Suprapubic skin (tissue), 4 donors: ENCODE measurements around the gene ZNF331. TPM values are rescaled to one million over a fixed set of nuclear protein-coding genes. Genes with fewer than 3 reads are reported as not detected.

Experiments
- DNase-seq, 2 donors: peaks; one replicate each; pipeline ENCODE4 v3.0.0-alpha.2; 2019; ENCODE audit warnings: low spot score in 2 of 2
- H3K27ac ChIP-seq: fragments of 200-600 bp; sonication (generic); one replicate; pipeline ENCODE4 v1.5.1; 2019
- H3K27me3 ChIP-seq: fragments of 200-600 bp; sonication (generic); one replicate; pipeline ENCODE4 v1.5.1; 2019
- H3K36me3 ChIP-seq: fragments of 200-600 bp; sonication (generic); one replicate; pipeline ENCODE4 v1.5.1; 2019
- H3K4me1 ChIP-seq: fragments of 200-600 bp; sonication (generic); one replicate; pipeline ENCODE4 v1.5.1; 2019
- H3K4me3 ChIP-seq: fragments of 200-600 bp; sonication (generic); one replicate; pipeline ENCODE4 v1.5.1; 2019; ENCODE audit warnings: mild to moderate bottlenecking
- H3K9me3 ChIP-seq: fragments of 200-600 bp; sonication (generic); one replicate; pipeline ENCODE4 v1.5.1; 2019
- EP300 ChIP-seq: sonication (generic); formaldehyde crosslinking; IDR thresholded peaks from one replicate; pipeline ENCODE4 v1.6.1; 2017; ENCODE audit warnings: antibody characterized with exemption
- POLR2A ChIP-seq, 2 donors: fragments of 450-650 bp; IDR thresholded peaks; one replicate each; pipeline ENCODE4 v1.6.1; 2017; ENCODE audit warnings: antibody characterized with exemption in 2 of 2, mild to moderate bottlenecking in 2 of 2, moderate library complexity in 2 of 2
- POLR2AphosphoS5 ChIP-seq, 3 donors: sonication (generic); formaldehyde crosslinking; IDR thresholded peaks; one replicate each; pipeline ENCODE4 v1.6.1; 2017; ENCODE audit warnings: antibody characterized with exemption in 3 of 3
- WGBS: methylation state at CpG from one replicate; pipeline ENCODE4 v1.1.5; 2018; 5-methylcytosine and 5-hydroxymethylcytosine counted together
- total RNA-seq, 4 donors: library from RNA; depleted of rRNA; stranded (reverse); fragments of >200 nt; gene quantifications; one replicate each; pipeline ENCODE4 v1.1.0, GENCODE V29; 2016
- TF ChIP-seq, protein P1 (sequence below), 2 donors: fragments of 200-600 bp in 1 of 2; fragments of 450-650 bp in 1 of 2; sonication (generic) in 1 of 2; IDR thresholded peaks; one replicate each; pipeline ENCODE4 v1.5.1; 2016 to 2019; ENCODE audit warnings: antibody characterized with exemption in 2 of 2, mild to moderate bottlenecking in 1 of 2, moderate library complexity in 1 of 2

The ZNF331 gene
- total RNA-seq, 4 donors from 2014 or later = 20.5 to 41.1 (median 27.8) TPM

GRCh38 chr19:53504885-53505284 is 33.1 kb upstream of the ZNF331 start:
- Histone ChIP-seq H3K27ac (no peak overlapping the region), H3K9me3 (peaks cover 5% of the 10 kb centered on the region), H3K27me3 (no peaks in the 10 kb centered on the region), H3K4me1 (peaks cover 2% of the 10 kb centered on the region), H3K36me3 (no peaks in the 10 kb centered on the region), H3K4me3 (peak overlapping the region; percentile 17)
- 25% methylated on average over 7 of the region's 7 CpGs for WGBS
- DNase-seq = no peak
- TF ChIP-seq, protein P1, sequence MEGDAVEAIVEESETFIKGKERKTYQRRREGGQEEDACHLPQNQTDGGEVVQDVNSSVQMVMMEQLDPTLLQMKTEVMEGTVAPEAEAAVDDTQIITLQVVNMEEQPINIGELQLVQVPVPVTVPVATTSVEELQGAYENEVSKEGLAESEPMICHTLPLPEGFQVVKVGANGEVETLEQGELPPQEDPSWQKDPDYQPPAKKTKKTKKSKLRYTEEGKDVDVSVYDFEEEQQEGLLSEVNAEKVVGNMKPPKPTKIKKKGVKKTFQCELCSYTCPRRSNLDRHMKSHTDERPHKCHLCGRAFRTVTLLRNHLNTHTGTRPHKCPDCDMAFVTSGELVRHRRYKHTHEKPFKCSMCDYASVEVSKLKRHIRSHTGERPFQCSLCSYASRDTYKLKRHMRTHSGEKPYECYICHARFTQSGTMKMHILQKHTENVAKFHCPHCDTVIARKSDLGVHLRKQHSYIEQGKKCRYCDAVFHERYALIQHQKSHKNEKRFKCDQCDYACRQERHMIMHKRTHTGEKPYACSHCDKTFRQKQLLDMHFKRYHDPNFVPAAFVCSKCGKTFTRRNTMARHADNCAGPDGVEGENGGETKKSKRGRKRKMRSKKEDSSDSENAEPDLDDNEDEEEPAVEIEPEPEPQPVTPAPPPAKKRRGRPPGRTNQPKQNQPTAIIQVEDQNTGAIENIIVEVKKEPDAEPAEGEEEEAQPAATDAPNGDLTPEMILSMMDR (IDR thresholded peaks at IDR 0.05) = no peak
- TF ChIP-seq POLR2A (IDR thresholded peaks at IDR 0.05) (no peak), EP300 (no peak), POLR2AphosphoS5 (IDR thresholded peaks at IDR 0.05) (no peak)

DNA sequence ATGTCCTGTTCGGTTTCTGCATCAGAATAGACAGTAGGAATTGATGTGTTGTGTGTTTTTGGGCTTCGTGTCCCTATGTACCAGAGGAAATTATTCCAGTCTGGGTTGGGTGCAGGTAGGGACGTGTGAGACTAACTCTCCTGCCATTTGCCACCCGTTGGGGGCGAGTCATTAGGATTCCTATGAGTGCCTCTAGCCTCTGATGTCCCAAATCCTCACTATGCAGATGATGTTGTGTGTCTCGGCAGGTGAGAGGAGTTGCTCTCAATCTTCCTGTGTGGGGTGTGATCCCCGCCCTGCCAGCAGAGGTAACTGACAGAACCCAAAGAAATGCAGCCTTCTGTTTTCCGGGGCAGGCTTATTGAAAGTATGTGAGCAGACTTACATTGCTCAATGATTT is 31.2 kb upstream of the ZNF331 start:
- no peak for DNase-seq
- H3K9me3 ChIP-seq = no peaks in the 10 kb centered on the region
- no peaks in the 10 kb centered on the region for H3K36me3 ChIP-seq
- peaks cover 2% of the 10 kb centered on the region for H3K4me1 ChIP-seq
- H3K27ac ChIP-seq = no peak overlapping the region
- no peak overlapping the region for H3K4me3 ChIP-seq
- no peaks in the 10 kb centered on the region for H3K27me3 ChIP-seq
- WGBS = 68% methylated on average over 8 of the region's 8 CpGs
- no peak for TF ChIP-seq POLR2AphosphoS5 (IDR thresholded peaks at IDR 0.05)
- TF ChIP-seq EP300 = no peak
- no peak for TF ChIP-seq POLR2A (IDR thresholded peaks at IDR 0.05)
- TF ChIP-seq, protein P1 (IDR thresholded peaks at IDR 0.05) = no peak

DNA sequence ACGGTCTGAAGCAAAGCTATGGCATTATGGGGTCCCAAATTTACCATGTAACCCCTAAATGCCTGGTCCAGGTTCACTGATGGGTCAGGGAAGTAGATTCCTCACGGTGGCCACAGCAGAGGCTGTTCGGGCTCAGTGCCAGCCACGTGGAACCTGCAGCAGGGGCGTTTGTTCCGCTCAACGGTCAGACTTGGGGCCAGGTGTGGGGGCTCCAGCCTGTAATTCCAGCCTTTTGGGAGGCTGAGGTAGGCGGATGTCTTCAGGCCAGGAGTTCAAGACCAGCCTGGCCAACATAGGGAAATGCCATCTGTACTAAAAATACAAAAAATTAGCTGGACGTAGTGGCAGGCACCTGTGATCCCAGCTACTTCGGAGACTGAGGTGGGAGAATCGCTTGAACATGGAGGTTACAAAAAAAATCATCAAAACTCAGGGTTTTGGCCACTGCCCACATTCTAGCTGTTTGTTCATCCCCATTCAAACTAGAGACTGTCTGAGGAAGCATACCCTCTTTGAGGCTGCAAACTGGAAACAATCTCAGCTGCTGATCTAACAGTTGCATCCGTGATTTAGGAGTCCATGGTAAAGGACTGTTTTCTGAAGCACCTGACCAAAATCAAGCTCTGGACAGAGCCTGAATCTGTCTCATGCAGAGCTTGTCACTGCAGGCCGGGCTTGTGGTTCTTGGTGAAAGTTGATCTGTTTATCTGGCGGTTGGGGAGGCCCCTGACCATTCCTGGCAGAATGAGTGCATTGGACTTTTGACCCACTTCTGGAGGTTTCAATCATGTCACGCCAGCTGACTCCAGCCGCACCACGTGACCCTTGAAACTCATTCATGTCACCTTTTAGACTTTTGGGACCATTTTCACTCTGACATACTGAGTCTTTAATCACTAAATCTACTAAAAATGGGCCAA is 30.2 kb upstream of the ZNF331 start:
- Histone ChIP-seq H3K9me3 (no peaks in the 10 kb centered on the region), H3K36me3 (no peaks in the 10 kb centered on the region), H3K27ac (no peak overlapping the region), H3K4me1 (peaks cover 2% of the 10 kb centered on the region), H3K27me3 (no peaks in the 10 kb centered on the region), H3K4me3 (no peak overlapping the region)
- no peak for TF ChIP-seq POLR2A (IDR thresholded peaks at IDR 0.05)
- TF ChIP-seq EP300 = no peak
- TF ChIP-seq POLR2AphosphoS5 (IDR thresholded peaks at IDR 0.05) = no peak
- TF ChIP-seq, protein P1 (IDR thresholded peaks at IDR 0.05) = no peak
- WGBS = 75% methylated on average over 11 of the region's 17 CpGs
- no peak for DNase-seq

- TF ChIP-seq, protein P1 (IDR thresholded peaks at IDR 0.05) = no peak
- TF ChIP-seq POLR2AphosphoS5 (IDR thresholded peaks at IDR 0.05) (no peak), POLR2A (IDR thresholded peaks at IDR 0.05) (no peak), EP300 (no peak)
- WGBS = 54% methylated on average over 3 of the region's 3 CpGs
- Histone ChIP-seq H3K27me3 (no peaks in the 10 kb centered on the region), H3K9me3 (no peaks in the 10 kb centered on the region), H3K27ac (no peak overlapping the region), H3K36me3 (no peaks in the 10 kb centered on the region), H3K4me1 (peaks cover under 1% of the 10 kb centered on the region), H3K4me3 (no peak overlapping the region)
- DNase-seq = no peak
These were observed 28.5 kb upstream of the ZNF331 start for GRCh38 chr19:53509443-53509842.

DNA sequence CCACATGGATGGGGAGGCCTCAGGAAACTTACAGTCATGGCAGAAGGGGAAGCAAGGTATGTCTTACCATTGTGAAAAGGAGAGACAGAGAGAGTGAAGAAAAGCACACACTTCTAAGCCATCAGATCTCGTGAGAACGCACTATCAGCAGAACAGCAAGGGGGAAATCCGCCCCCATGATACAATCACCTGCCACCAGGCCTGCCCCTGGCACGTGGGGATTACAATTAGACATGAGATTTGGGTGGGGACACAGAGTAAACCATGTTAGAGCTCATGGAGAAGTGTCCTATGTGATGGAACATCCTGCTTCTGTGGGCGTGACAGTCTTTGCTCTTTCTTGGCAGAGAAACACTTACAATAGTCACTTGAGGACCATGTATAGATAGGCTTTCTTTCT is 28.1 kb upstream of the ZNF331 start:
- Histone ChIP-seq H3K36me3 (no peaks in the 10 kb centered on the region), H3K4me3 (no peak overlapping the region), H3K9me3 (no peaks in the 10 kb centered on the region), H3K27ac (no peak overlapping the region), H3K4me1 (no peaks in the 10 kb centered on the region), H3K27me3 (no peaks in the 10 kb centered on the region)
- no peak for DNase-seq
- TF ChIP-seq, protein P1 (IDR thresholded peaks at IDR 0.05) = no peak
- TF ChIP-seq POLR2A (IDR thresholded peaks at IDR 0.05) (no peak), EP300 (no peak), POLR2AphosphoS5 (IDR thresholded peaks at IDR 0.05) (no peak)
- 75% methylated on average over 5 of the region's 5 CpGs for WGBS
